HepG2 (cell line): ENCODE data around the gene PXDC1. TPM values are rescaled to one million over a fixed set of nuclear protein-coding genes. Genes with fewer than 3 reads are reported as not detected.
"Not testable (repeated sequence)": the region's sequence is repeated elsewhere in the genome, so short reads cannot be mapped to it uniquely, and the experiment has no call there.

ENCODE experiments used
- ATAC-seq: fragments of 200-7000 bp; cut with Tn5 transposase; 3 replicates; pipeline ENCODE4 v1.9.1; 2020; ENCODE audit warnings: mild to moderate bottlenecking, moderate library complexity
- BruUV-seq: library from RNA; stranded (reverse); fragments of 400-500 nt; replicated peaks from 2 replicates; lab custom pipeline; 2021; lab: Mats Ljungman, UMichigan
- CTCF ChIA-PET: fragments of 300-600 bp; formaldehyde crosslinking; extraction: SDS; loops from one replicate; lab custom pipeline; 2021; ENCODE audit warnings: low total read pairs, inconsistent platforms, low intra/inter-chr PET ratio; lab: Yijun Ruan, JAX
- POLR2A ChIA-PET: fragments of 350-600 bp; sonication (Branson Sonifier 250); formaldehyde crosslinking; loops from one replicate; lab custom pipeline; 2020; ENCODE audit warnings: antibody characterized with exemption, inconsistent platforms; lab: Yijun Ruan, JAX
- DNase-seq: peaks from one replicate; pipeline ENCODE4 v3.0.0-alpha.2; 2015; ENCODE audit warnings: low spot score
- FAIRE-seq: peaks from 3 replicates; lab custom pipeline; 2011; peaks lifted over from hg19 to GRCh38; lab: Jason Lieb, UNC
- H2AFZ ChIP-seq: one replicate; pipeline ENCODE4 v1.6.1; 2011; ENCODE audit warnings: low read length, inconsistent platforms
- H3K27ac ChIP-seq: fragments of 300-600 bp; 3 replicates; pipeline ENCODE4 v1.8.0; 2011; ENCODE audit warnings: mixed run types, mild to moderate bottlenecking, mixed read lengths, low read length, inconsistent platforms; ENCODE audit not compliant: insufficient read depth; ENCODE audit errors: extremely low read length
- H3K27me3 ChIP-seq, 2 experiments: fragments of 200-600 bp in 1 of 2; 2 replicates in 1 of 2; 3 replicates in 1 of 2; pipeline versions ENCODE4 v1.6.0 to v1.8.0; 2011; ENCODE audit warnings: low read length in 2 of 2, mild to moderate bottlenecking in 2 of 2, moderate library complexity in 2 of 2, inconsistent platforms in 1 of 2; ENCODE audit not compliant: insufficient read depth in 2 of 2, control insufficient read depth in 1 of 2
- H3K36me3 ChIP-seq, 2 experiments: fragments of 200-600 bp in 1 of 2; replicated peaks in 1 of 2; 2 replicates in 1 of 2; 3 replicates in 1 of 2; pipeline versions ENCODE4 v1.5.1 to v1.8.0; 2011; ENCODE audit warnings: low read length in 2 of 2, inconsistent platforms in 1 of 2; ENCODE audit not compliant: insufficient read depth in 2 of 2, control insufficient read depth in 1 of 2
- H3K4me1 ChIP-seq: 2 replicates; pipeline ENCODE4 v1.5.1; 2012; ENCODE audit warnings: low read length, inconsistent platforms; ENCODE audit not compliant: insufficient read depth
- H3K4me2 ChIP-seq: 2 replicates; pipeline ENCODE4 v1.6.0; 2011; ENCODE audit warnings: low read depth, low read length, inconsistent platforms
- H3K4me3 ChIP-seq, 3 experiments: fragments of 200-600 bp in 1 of 3; sonication (generic), shearing (Covaris generic) in 1 of 3; replicated peaks in 1 of 3; 2 replicates each; pipeline ENCODE4 v1.5.1; 2011 to 2016; ENCODE audit warnings: low read length in 3 of 3, inconsistent platforms in 2 of 3, low read depth in 2 of 3, mild to moderate bottlenecking in 2 of 3, control low read depth in 1 of 3, mixed read lengths in 1 of 3; ENCODE audit not compliant: insufficient read depth in 1 of 3
- H3K79me2 ChIP-seq: one replicate; pipeline ENCODE4 v1.6.1; 2011; ENCODE audit warnings: low read length, inconsistent platforms; ENCODE audit not compliant: insufficient read depth
- H3K9ac ChIP-seq: 2 replicates; pipeline ENCODE4 v1.6.0; 2011; ENCODE audit warnings: mild to moderate bottlenecking, low read depth, low read length, inconsistent platforms; ENCODE audit not compliant: insufficient read depth
- H3K9me3 ChIP-seq: 2 replicates; pipeline ENCODE4 v1.5.1; 2012; ENCODE audit warnings: mild to moderate bottlenecking, low read length
- H4K20me1 ChIP-seq: 2 replicates; pipeline ENCODE4 v1.6.0; 2011; ENCODE audit warnings: inconsistent platforms, mild to moderate bottlenecking, low read length, moderate library complexity; ENCODE audit not compliant: insufficient read depth
- CEBPB ChIP-seq: IDR thresholded peaks from 2 replicates; pipeline ENCODE4 v1.6.1; 2011; ENCODE audit warnings: low read depth, low read length, improper control_type of control experiment, borderline replicate concordance
- FOXK1 ChIP-seq: sonication (generic); formaldehyde crosslinking; IDR thresholded peaks from 2 replicates; pipeline ENCODE4 v1.4.0; 2020; ENCODE audit warnings: low read depth, missing genetic modification reagents, borderline replicate concordance
- HOXA7 ChIP-seq: sonication (generic); formaldehyde crosslinking; IDR thresholded peaks from 2 replicates; pipeline ENCODE4 v1.8.1; 2022; ENCODE audit warnings: mild to moderate bottlenecking, missing genetic modification reagents, moderate library complexity
- KLF15 ChIP-seq: sonication (generic); formaldehyde crosslinking; IDR thresholded peaks from 2 replicates; pipeline ENCODE4 v1.8.1; 2023; ENCODE audit warnings: borderline replicate concordance, mild to moderate bottlenecking, inconsistent platforms, missing genetic modification reagents, mixed read lengths
- NCOA2 ChIP-seq: sonication (generic); formaldehyde crosslinking; IDR thresholded peaks from 2 replicates; pipeline ENCODE4 v1.8.0; 2022; ENCODE audit warnings: inconsistent platforms
- NFYB ChIP-seq: sonication (generic); formaldehyde crosslinking; IDR thresholded peaks from 2 replicates; pipeline ENCODE4 v1.4.0; 2020; ENCODE audit warnings: missing genetic modification reagents
- NFYC ChIP-seq: IDR thresholded peaks from 2 replicates; pipeline ENCODE4 v1.6.1; 2016; ENCODE audit warnings: missing genetic modification reagents, missing compliant biosample characterization
- SAFB2 ChIP-seq: sonication (generic); formaldehyde crosslinking; IDR thresholded peaks from 2 replicates; pipeline ENCODE4 v1.5.1; 2020; ENCODE audit warnings: missing genetic modification reagents, low read depth, mild to moderate bottlenecking, borderline replicate concordance
- SOX5 ChIP-seq: IDR thresholded peaks from 2 replicates; pipeline ENCODE4 v1.6.1; 2016; ENCODE audit warnings: borderline replicate concordance
- SP2 ChIP-seq: sonication (generic); formaldehyde crosslinking; IDR thresholded peaks from 2 replicates; pipeline ENCODE4 v1.5.1; 2020; ENCODE audit warnings: mild to moderate bottlenecking, missing genetic modification reagents
- SSRP1 ChIP-seq: IDR thresholded peaks from 2 replicates; pipeline ENCODE4 v1.6.1; 2016; ENCODE audit warnings: control low read depth
- THAP7 ChIP-seq: sonication (generic); formaldehyde crosslinking; IDR thresholded peaks from 2 replicates; pipeline ENCODE4 v1.8.1; 2023; ENCODE audit warnings: mild to moderate bottlenecking, missing genetic modification reagents
- TOPORS ChIP-seq: sonication (generic); formaldehyde crosslinking; IDR thresholded peaks from 2 replicates; pipeline ENCODE4 v1.8.0; 2023; ENCODE audit warnings: mild to moderate bottlenecking, missing genetic modification reagents
- ZFP90 ChIP-seq: sonication (generic); formaldehyde crosslinking; IDR thresholded peaks from 2 replicates; pipeline ENCODE4 v1.8.0; 2022; ENCODE audit warnings: missing genetic modification reagents, mild to moderate bottlenecking, inconsistent platforms, borderline replicate concordance
- ZNF101 ChIP-seq: sonication (generic); formaldehyde crosslinking; IDR thresholded peaks from 2 replicates; pipeline ENCODE4 v1.4.0; 2020; ENCODE audit warnings: mild to moderate bottlenecking, low read depth, missing genetic modification reagents, borderline replicate concordance
- ZNF20 ChIP-seq: sonication (generic); formaldehyde crosslinking; IDR thresholded peaks from 2 replicates; pipeline ENCODE4 v1.4.0; 2020; ENCODE audit warnings: mild to moderate bottlenecking, moderate library complexity, missing genetic modification reagents
- ZNF260 ChIP-seq: sonication (generic); formaldehyde crosslinking; IDR thresholded peaks from 2 replicates; pipeline ENCODE4 v1.4.0; 2020; ENCODE audit warnings: missing genetic modification reagents, low read depth, mild to moderate bottlenecking, borderline replicate concordance
- WGBS: methylation state at CpG from one replicate; pipeline ENCODE4 v1.1.6; 2017; ENCODE audit warnings: low lambda C conversion rate; 5-methylcytosine and 5-hydroxymethylcytosine counted together
- in situ Hi-C: cut with HindIII; loops from 2 replicates; pipeline ENCODE4 v1.10.0; 2017; ENCODE audit warnings: low pct_unique_long_range_greater_than_20kb; ENCODE audit not compliant: extremely low pct_ligation_motif_present
- intact Hi-C: fragments of 100-400 bp; cut with micrococcal nuclease; formaldehyde crosslinking; loops from one replicate; pipeline ENCODE4 v1.10.0; 2022; ENCODE audit not compliant: unreplicated experiment
- polyA plus RNA-seq, 8 experiments: library from polyadenylated mRNA; depleted of rRNA in 3 of 8; stranded (reverse) in 7 of 8; unstranded in 1 of 8; fragments of >200 nt; fragmentation: Illumina TruSeq in 4 of 8; extraction: Trizol in 4 of 8; gene quantifications; 2 replicates each; pipeline versions ENCODE4 v1.2.1 to v1.2.3, GENCODE V29; 2011 to 2016; ENCODE audit warnings: low read depth in 4 of 8, missing spikeins in 1 of 8, mixed read lengths in 1 of 8; ENCODE audit not compliant: insufficient read depth in 1 of 8
- total RNA-seq, 5 experiments: library from RNA; depleted of rRNA; stranded (reverse); fragments of >200 nt; fragmentation: Illumina TruSeq; extraction: Trizol; gene quantifications; 2 replicates each; pipeline ENCODE4 v1.2.3, GENCODE V29; 2016; ENCODE audit warnings: low read depth in 1 of 5

Gene PXDC1
- total and polyA plus RNA-seq, 2 of the 13 experiments (the other 11 are each of a cell fraction or from before 2014, with no cell fraction given): 32.4 to 34.7 TPM

- TF ChIP-seq NFYB (CRISPR knock-in tag) (peak; percentile 70), NFYC (CRISPR knock-in tag) (peak; percentile 66)
- H3K27me3 ChIP-seq, H3K9me3 ChIP-seq, H4K20me1 ChIP-seq, intact Hi-C loops, in situ Hi-C loops, ATAC-seq, H2AFZ ChIP-seq, H3K4me1 ChIP-seq, CTCF ChIA-PET, H3K4me3 ChIP-seq, FAIRE-seq, H3K79me2 ChIP-seq, H3K36me3 ChIP-seq, H3K27ac ChIP-seq, H3K9ac ChIP-seq, H3K4me2 ChIP-seq, DNase-seq, BruUV-seq: not testable (repeated sequence)
- WGBS: 63% methylated on average over 12 of the region's 12 CpGs
- POLR2A ChIA-PET: interaction anchor here (0.8 kb wide), 2 partner anchors 14 to 16 kb away, joined by 3 read pairs; no protein-coding TSS in a partner anchor
Observed at GRCh38 chr6:3772127-3772999, 20.9 kb upstream of the PXDC1 start.

- TF ChIP-seq FOXK1 (CRISPR knock-in tag) (no peak), ZNF20 (no peak), ZNF260 (CRISPR knock-in tag) (no peak), SAFB2 (no peak), CEBPB (no peak), ZNF101 (CRISPR knock-in tag) (no peak), SP2 (CRISPR knock-in tag) (no peak), ZFP90 (CRISPR knock-in tag) (no peak), HOXA7 (CRISPR knock-in tag) (no peak), SOX5 (CRISPR knock-in tag) (no peak), SSRP1 (CRISPR knock-in tag) (no peak), NCOA2 (no peak), TOPORS (CRISPR knock-in tag) (no peak), KLF15 (CRISPR knock-in tag) (no peak), THAP7 (no peak)
- FAIRE-seq (no peak), DNase-seq (no peak), ATAC-seq (peak; percentile 29; the same call in 1 of the 3 replicates)
- H2AFZ ChIP-seq: no peak overlapping the region
- no peak overlapping the region for H3K27ac ChIP-seq
- no peak overlapping the region for H3K9ac ChIP-seq
- no peaks in the 10 kb centered on the region for H3K9me3 ChIP-seq
- H3K27me3 ChIP-seq: 0 out of 5 replicates have a peak, but pooled peaks cover 0 to 7% of the 10 kb centered on the region in 2 experiments
- H3K4me3 ChIP-seq: no peak overlapping the region
- CTCF ChIA-PET: no interaction called here
- POLR2A ChIA-PET: interaction anchor here (0.8 kb wide), 1 partner anchor 13 kb away, joined by 3 read pairs; no protein-coding TSS in a partner anchor
- H3K79me2 ChIP-seq: no peaks in the 10 kb centered on the region
- no peak overlapping the region for H3K4me2 ChIP-seq
- H3K4me1 ChIP-seq: peaks cover under 1% of the 10 kb centered on the region
- in situ Hi-C loops (no loop called here), intact Hi-C loops (no loop called here)
- H4K20me1 ChIP-seq: no peaks in the 10 kb centered on the region
- WGBS: 86% methylated on average over 38 of the region's 57 CpGs
- BruUV-seq: no TSS peak
- no peaks in the 10 kb centered on the region for H3K36me3 ChIP-seq
Observed at GRCh38 chr6:3771407-3772011, 20.0 kb upstream of the PXDC1 start.
